Activated CD4-positive, alpha-beta T cell treated with anti-CD3 and anti-CD28 coated beads, Interleukin-2, amount 50 U/mL, for 4 hours (primary cell): ENCODE measurements around the gene SLC18A3.

ENCODE experiments used
- DNase-seq, 2 experiments: peaks; one replicate each; pipeline ENCODE4 v3.0.0-alpha.2; 2020

SLC18A3 gene

DNA sequence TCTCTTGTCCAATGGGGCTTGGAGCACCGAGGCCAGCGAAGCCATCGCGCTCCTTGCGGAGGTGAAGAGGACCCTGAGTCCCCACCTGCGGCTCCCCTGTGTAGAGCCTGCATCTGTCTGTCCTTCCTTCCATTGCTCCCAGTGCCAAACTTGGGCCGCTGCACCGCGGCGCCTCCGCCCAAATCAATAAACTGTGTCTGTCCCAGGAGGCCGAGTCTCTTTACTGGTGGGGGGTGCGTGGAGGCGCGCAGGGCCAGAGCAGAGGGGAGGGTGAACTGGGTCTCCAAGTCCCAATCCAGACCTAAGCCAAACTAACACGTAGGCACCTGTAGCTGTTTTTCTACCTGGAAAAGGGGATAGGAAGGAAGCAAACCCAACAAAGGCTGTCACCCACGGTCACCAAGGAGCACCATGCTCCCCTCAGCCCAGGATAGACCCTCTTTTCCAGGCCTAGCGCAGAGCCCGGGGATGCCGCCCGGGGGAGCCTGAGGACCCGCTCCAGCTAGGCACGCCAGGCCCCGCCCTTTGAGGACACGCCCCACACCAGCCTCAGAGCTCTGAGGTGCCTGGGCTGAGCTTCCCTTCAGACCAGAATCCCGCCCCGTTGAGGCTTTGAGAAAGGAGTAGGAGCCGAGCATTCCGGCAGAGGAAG is 2.5 kb downstream of the SLC18A3 start:
- DNase-seq, result no peak

GRCh38 chr10:49613165-49613881 is 3.2 kb downstream of the SLC18A3 start:
- DNase-seq, result no peak

DNA sequence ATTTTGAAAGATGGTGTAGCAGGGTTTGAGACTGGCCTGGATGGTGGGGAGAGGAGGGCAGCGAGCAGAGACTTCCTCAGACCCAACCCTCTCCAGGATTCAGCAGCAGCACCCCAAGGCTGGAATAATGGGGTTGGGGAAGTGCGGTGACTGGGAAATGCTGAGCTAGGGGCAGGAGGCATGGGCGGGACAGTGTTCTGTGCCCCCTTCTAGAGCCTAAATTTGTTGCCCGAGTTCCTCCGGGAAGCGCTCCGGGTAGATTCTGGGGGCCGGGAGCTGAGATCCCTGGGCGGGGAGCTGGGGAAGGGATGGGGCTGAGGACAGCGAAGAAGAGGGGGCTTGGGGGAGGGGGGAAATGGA is 3.8 kb downstream of the SLC18A3 start, which contains the start of gene CHAT:
Gene CHAT, plus strand, starts transcription at position 156 of the 360 bp plus-strand sequence. Its CDS starts 153 bp downstream, at position 309.
- no peak for DNase-seq

DNA sequence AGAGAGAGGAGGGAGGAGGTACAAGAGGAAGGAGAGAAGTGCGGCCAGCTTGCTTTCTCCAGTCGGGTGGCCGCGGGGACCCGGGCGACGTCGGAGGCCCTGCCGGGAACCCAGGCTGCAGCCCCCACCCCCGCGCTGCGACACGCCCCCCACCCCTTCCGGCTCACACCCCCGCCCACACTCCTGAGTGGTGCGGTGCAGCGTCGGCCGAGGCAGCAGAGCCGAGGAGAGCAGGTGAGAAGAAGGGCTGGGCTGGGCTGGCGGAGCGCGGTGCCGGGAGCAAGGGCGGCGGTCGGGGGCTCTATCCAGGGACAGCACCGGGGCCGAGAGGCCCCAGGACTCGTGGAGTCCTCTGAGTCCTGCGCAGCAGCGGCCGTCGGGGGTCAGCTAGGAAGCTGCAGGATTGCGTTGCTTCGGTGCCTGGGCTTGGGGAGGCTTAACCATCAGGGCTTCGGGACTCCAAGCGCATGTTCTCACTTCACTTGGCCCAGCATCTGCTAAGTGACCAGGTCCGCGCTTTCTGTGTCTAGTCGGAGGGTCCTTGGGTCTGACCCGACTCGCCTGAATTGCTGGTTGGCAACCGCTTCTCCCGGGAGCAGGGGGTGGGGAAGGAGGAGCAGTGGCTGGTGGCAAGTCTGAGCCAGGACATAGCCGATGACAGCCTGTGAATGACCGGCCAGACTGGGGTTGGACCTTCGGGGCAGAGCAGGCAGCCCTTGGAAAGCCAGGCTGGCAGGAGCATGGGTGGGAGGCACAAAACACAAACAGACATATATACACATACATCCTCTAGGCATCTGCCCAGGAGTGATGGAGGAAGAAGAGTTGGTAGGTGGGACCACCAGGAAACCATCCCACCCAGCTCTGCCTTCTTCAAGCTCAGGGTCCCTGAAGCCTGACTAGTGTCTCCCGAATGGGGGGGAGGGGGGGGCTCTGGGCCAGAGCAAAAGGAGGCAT is 4.4 kb downstream of the SLC18A3 start:
- no peak for DNase-seq

DNA sequence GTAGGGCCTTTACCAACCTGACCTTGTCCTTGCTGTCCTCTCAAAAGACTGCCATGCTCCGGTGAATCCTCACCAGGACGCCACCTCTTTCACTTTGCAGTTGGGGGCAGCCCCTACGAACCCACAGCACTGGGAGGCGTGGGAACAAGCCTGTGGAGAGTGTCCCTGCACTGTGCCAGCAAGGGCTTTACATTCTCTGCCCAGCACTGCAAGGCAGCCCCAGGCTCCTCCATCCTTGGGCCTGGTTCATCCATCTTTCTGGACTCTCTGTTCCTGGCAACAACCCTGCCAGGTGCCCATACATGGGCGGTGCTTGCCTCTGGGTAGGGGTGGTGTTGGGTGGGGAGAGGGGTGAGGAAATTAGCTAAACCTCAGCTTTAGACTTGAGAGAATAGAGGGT is 5.1 kb downstream of the SLC18A3 start:
- no peak for DNase-seq

- no peak for DNase-seq
Observed at GRCh38 chr10:49615721-49616120, 5.6 kb downstream of the SLC18A3 start.

GRCh38 chr10:49616421-49617101 is 6.5 kb downstream of the SLC18A3 start:
- DNase-seq, result no peak

GRCh38 chr10:49617121-49618020 is 7.3 kb downstream of the SLC18A3 start:
- DNase-seq, result no peak

DNA sequence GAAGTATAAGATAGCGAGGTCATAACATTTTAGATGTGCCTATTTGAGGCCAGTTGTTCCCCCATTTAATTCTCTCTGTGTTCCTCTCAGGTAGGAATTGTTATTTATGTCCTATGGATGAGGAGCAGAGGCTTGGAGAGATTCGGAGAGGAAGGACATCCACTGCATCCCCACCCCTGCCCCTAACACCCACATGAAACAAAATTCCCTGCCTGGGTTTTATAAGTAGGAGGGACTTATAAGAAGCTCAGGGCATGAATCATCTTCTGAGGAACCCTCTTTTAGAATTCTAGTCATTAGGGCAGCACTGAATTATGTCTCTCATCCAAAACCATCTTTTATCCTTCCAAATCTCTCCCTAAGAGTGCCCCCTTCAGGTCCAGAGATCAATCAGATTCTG is 8.7 kb downstream of the SLC18A3 start:
- no peak for DNase-seq

GRCh38 chr10:49619613-49620012 is 9.5 kb downstream of the SLC18A3 start:
- DNase-seq, result no peak

- DNase-seq, result no peak
Observed at GRCh38 chr10:49620286-49620810, 10.2 kb downstream of the SLC18A3 start.

- DNase-seq, result no peak
Observed at GRCh38 chr10:49620841-49621378, 10.8 kb downstream of the SLC18A3 start.

DNA sequence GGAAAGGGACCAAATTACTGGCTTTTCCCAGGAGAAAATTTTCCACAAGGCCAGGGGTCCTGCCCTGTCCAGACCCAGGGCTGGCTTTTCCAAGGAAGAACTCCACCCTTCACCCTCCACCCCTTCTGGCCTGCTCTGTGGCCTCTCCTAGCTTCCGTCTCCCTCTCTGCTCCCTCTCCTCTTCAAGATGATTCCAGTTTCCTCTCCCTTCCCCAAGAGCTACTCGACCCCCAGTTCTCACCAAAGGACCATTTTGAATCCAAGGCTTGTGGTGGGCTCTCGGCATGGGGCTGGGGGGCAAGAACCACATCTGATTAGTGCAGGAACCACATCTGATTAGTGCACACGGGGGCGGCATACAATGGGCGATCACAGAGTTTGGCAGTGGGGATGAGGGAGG is 11.5 kb downstream of the SLC18A3 start:
- no peak for DNase-seq

DNA sequence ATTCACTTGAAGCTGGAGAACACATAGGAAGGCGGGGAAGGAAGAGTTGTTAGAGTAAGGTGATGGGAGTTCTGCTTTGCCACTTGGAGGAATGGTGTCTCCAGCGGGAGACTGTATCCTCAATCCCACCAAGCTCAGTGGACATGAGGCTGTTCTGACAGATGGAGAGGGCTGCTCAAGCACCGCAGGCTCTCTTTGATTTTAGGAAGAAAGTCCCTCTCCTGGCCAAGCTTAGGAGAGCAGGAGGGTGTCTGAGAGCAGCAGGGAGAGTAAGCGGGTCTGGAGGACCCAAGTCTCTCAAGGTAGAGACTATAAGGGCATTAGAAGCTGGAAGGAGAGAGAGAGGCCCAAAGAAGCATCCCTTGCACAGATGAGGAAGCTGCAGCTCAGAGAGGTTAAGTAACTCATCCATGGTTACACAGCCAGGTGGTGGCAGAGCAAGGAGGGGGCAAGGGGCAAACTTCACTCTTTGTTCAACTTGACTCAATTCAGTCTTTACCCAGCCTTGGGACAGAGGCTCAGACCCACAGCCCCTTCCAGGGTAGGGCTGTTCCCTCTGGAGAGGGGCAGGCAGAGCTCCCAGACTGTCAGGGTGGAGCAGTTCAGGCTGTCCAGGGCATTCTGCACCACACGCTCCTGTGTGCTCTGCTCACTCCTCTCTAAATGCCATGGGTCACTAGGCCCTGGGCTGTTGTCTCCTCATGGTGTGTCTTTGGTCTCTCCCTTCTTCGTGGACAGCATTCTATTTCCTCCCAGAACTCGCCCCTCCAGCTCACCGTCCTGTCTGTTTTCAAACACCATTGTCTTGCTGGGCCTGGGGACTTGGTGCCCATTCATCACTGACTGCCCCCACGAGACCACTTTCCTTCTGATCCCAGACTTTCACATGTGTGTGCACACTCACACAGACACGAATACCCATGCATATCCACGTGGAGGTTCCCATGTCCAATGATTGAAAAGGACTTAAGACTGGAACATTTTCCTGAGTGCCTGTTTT is 12.6 kb downstream of the SLC18A3 start:
- no peak for DNase-seq

- DNase-seq, result no peak
Observed at GRCh38 chr10:49624629-49625028, 14.5 kb downstream of the SLC18A3 start.

- no peak for DNase-seq
Observed at GRCh38 chr10:49625411-49625810, 15.3 kb downstream of the SLC18A3 start.

GRCh38 chr10:49627038-49627437 is 16.9 kb downstream of the SLC18A3 start:
- DNase-seq, result no peak

DNA sequence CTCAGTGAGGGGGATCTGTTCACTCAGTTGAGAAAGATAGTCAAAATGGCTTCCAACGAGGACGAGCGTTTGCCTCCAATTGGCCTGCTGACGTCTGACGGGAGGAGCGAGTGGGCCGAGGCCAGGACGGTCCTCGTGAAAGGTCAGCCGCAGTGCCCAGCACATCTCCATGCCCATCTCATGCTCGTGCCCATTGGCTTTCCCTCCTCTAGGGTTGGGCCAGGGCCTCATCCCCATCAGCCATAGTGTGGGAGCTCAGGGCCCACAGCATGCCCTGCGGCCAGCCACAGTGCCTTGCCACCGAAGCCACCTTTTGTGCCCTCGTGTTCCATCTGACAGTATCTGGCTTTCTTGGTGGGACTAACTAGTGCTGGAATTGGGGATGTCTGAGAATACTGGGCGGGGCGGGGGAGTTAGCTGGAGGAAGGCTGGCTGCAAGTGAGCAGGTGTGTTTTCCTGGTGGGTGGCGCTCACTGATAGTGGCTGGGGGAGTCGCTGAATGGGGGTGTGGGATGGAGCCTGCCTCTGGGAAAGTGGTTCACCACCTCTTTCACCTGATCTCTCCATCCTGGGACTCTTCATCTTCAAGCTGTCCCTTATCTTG is 17.6 kb downstream of the SLC18A3 start:
- no peak for DNase-seq

DNA sequence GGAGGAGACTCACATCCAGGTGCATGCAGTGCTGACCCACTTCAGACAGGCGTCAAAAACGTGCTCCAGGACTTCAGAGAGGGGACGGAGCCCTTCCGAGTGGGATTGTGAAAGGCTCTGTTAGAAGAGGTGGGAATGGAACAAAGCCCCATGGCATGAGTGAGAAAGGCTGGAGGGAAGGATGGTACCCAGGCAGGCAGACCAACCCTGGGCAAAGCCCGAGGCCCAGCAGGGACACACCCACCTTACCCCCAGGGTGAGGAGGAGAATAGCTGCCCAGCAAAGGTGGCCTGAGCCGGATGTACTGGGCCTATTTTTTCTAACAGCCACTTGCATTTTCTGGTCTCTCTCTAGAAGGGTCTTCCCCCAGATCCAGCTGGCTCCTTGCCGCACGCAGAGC is 18.5 kb downstream of the SLC18A3 start:
- DNase-seq, result no peak
